ENCODE measurements around the gene IFNAR1.
A peak's percentile ranks its signal among the peaks of the same experiment; 100 is the strongest.

IFNAR1 gene

DNA sequence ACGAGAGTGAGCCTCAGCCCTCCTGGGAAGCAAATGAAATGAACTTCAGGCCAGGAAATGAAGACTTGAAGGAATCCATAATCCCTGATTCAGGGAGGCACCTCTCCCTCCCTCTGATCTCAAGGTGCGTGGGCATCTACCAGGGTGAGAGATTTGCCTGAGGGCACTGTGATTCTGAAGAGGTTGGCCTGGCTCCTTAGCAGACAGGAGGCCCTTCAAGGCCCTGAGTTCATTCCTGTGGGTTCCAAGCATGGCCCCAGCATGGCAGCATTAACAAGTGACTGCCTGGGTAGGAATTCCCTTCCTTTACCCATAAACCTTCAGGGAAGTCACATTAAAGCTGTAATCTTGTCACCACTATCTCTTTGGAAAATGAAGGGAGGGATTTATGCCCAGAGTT lies 48.7 kb downstream of the IFNAR1 start:
- H3K4me3 ChIP-seq, result no peak overlapping the region
- H3K9me3 ChIP-seq, result peaks cover 0 to 2% (median 0%) of the 10 kb centered on the region in 3 donors
- DNase-seq, result peak in 1 of 2 donors; percentile 17
- H3K27me3 ChIP-seq, result no peaks in the 10 kb centered on the region
- H3K27ac ChIP-seq, result no peak overlapping the region
- no peaks in the 10 kb centered on the region for H3K36me3 ChIP-seq
- TF ChIP-seq CTCF (IDR thresholded peaks at IDR 0.05), result no peak
- peaks cover 0 to 9% (median 0%) of the 10 kb centered on the region in 4 donors for H3K4me1 ChIP-seq
- intact Hi-C loops (cut with DNase I; ENCODE audit: low total_unique reads), result loop anchor here (10.0 kb wide), 1 partner anchor 179 kb away; no protein-coding TSS in a partner anchor

DNA sequence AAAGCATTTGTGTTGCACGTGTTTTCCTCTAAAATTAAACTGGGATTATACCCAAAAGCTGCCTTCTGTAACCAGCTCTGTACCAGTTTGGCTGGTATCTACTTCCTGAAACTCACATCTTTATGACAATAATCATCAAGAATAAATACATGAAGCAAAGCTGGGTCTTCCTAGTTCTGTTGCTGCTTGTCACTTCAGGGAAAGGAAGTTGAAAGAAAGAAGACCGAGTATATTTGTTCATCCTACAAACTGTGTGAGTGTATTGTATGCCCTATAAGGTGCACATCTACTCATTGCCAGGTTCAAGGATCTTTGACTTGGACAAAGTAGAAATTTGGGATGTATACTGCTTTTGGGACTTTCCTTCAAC lies 49.3 kb downstream of the IFNAR1 start:
- intact Hi-C loops (cut with DNase I; ENCODE audit: low total_unique reads), result loop anchor here (10.0 kb wide), 1 partner anchor 179 kb away; no protein-coding TSS in a partner anchor
- no peak for TF ChIP-seq CTCF (IDR thresholded peaks at IDR 0.05)
- Histone ChIP-seq H3K4me3 (no peak overlapping the region), H3K4me1 (peaks cover 0 to 9% (median 0%) of the 10 kb centered on the region in 4 donors), H3K27ac (no peak overlapping the region), H3K36me3 (no peaks in the 10 kb centered on the region), H3K9me3 (no peaks in the 10 kb centered on the region), H3K27me3 (no peaks in the 10 kb centered on the region)
- no peak for DNase-seq

GRCh38 chr21:33374450-33375096 lies 49.8 kb downstream of the IFNAR1 start:
- H3K4me3 ChIP-seq, result no peak overlapping the region
- H3K27ac ChIP-seq, result no peak overlapping the region
- peak; percentile 21 to 30 for TF ChIP-seq CTCF (IDR thresholded peaks at IDR 0.05)
- intact Hi-C loops (cut with DNase I; ENCODE audit: low total_unique reads), result loop anchor here (10.0 kb wide), 1 partner anchor 180 kb away; no protein-coding TSS in a partner anchor
- H3K27me3 ChIP-seq, result no peaks in the 10 kb centered on the region
- DNase-seq, result peak in 1 of 2 donors; percentile 49
- H3K9me3 ChIP-seq, result no peaks in the 10 kb centered on the region
- no peaks in the 10 kb centered on the region for H3K36me3 ChIP-seq
- H3K4me1 ChIP-seq, result peaks cover 0 to 12% (median 2%) of the 10 kb centered on the region in 4 donors

DNA sequence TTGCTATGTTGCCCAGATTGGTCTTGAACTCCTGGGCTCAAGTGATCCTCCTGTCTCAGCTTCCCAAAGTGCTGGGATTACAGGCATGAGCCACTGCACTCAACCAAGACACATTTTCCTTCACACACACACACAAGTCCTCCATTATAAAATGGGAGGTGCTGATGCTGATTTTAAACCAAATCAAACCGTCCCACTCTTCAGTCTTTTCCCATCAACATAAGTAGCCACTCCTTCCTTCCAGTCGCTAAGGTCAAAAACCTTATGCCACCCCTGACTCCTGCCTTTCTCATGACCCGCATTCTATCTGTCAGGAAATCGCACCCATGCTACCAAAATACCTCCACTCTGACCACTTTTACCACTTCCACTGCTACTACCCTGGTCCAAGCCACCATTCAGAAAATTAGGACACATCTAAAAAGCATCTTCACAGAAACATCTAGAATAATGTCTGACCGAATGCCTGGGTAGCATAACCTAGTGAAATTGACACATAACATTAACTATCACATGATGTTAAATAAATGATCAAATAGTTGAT lies 50.4 kb downstream of the IFNAR1 start:
- Histone ChIP-seq H3K27me3 (no peaks in the 10 kb centered on the region), H3K9me3 (no peaks in the 10 kb centered on the region), H3K4me1 (peaks cover 0 to 18% (median 7%) of the 10 kb centered on the region in 4 donors), H3K4me3 (no peak overlapping the region), H3K36me3 (no peaks in the 10 kb centered on the region), H3K27ac (no peak overlapping the region)
- intact Hi-C loops (cut with DNase I; ENCODE audit: low total_unique reads), result loop anchor here (10.0 kb wide), 1 partner anchor 180 kb away; no protein-coding TSS in a partner anchor
- no peak for DNase-seq
- TF ChIP-seq CTCF (IDR thresholded peaks at IDR 0.05), result no peak

DNA sequence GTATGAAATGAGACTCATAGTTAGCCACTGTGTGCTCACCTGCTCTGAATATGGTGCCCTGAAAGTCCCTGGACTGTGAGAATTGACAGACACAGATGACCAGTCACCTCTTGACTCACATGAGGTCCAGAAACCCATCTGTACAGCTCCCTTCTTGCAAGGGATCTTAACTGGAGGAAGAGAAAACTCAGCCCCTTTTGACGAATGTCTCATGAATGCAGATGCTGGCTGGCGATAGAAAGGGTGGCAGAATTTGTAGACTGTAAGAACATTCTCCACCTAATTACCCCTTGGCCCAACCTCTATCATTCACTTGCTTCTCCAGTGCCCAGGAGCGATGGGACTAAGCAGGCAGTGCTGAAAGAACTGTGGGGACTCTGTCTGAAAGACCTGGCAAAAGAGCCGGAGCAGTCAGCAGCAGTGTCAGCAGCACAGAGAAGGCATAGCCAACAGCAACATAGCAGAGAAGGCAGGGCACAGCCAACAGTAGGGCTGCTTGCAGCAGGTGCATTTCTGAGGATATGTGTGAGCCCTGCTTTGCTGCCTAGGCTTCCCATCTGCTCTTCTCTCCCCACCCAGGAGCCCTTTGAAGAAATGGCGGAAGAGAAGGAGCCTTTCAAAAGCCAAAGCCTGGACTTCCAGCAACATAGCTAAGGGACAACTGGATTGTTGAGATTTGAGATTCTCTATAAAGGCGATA lies 52.6 kb downstream of the IFNAR1 start:
- H3K27ac ChIP-seq, result no peak overlapping the region
- no peak overlapping the region for H3K4me3 ChIP-seq
- no peak for TF ChIP-seq CTCF (IDR thresholded peaks at IDR 0.05)
- H3K4me1 ChIP-seq, result peaks cover 0 to 26% (median 17%) of the 10 kb centered on the region in 4 donors
- intact Hi-C loops (cut with DNase I; ENCODE audit: low total_unique reads), result loop anchor here (10.0 kb wide), 1 partner anchor 183 kb away; no protein-coding TSS in a partner anchor
- DNase-seq, result peak in 1 of 2 donors; percentile 65
- no peaks in the 10 kb centered on the region for H3K27me3 ChIP-seq
- no peaks in the 10 kb centered on the region for H3K36me3 ChIP-seq
- no peaks in the 10 kb centered on the region for H3K9me3 ChIP-seq

All from tibial artery (tissue), 4 donors.